Measurements from ENCODE around the gene EXD3.
"Not testable (repeated sequence)": the region's sequence is repeated elsewhere in the genome, so short reads cannot be mapped to it uniquely, and the experiment has no call there.

Gene EXD3

GRCh38 chr9:137390553-137391410, 32.2 kb downstream of the EXD3 start:
- no peak for DNase-seq

GRCh38 chr9:137389428-137389746, 33.6 kb downstream of the EXD3 start:
- DNase-seq = no peak

GRCh38 chr9:137388589-137389427, 34.2 kb downstream of the EXD3 start:
- no peak for DNase-seq

DNA sequence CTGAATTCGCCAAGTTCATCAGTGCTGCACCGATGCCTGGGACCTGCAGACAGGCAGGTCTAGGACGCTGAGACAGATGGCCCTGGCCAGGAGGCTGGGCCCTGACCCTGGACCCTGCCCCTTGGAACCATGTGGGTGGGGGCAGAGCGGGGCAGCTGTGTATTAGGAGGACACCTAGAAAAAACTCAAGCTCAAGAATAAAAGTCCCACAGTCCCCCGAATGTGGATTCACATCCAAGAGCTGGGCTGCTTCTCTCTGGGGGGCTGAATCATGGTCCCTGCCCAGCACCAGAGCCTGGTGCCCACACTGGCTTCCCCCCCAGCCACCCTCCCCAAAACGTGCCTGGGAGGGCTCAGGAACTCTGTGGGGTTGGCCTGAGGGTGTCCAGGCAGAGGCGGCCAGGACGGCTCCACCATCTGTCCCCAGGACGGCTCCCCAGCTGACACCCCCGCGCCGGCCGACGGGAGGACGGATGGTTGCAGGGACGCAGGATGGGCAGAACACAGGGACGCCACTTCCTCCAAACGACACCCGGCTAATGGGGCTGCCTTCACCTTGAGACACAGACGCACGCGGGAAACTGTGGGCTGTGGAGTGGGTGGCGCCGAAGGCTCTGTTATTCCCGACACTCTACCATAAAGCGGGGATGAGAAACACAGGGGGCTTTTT, 34.9 kb downstream of the EXD3 start:
- DNase-seq = no peak

DNA sequence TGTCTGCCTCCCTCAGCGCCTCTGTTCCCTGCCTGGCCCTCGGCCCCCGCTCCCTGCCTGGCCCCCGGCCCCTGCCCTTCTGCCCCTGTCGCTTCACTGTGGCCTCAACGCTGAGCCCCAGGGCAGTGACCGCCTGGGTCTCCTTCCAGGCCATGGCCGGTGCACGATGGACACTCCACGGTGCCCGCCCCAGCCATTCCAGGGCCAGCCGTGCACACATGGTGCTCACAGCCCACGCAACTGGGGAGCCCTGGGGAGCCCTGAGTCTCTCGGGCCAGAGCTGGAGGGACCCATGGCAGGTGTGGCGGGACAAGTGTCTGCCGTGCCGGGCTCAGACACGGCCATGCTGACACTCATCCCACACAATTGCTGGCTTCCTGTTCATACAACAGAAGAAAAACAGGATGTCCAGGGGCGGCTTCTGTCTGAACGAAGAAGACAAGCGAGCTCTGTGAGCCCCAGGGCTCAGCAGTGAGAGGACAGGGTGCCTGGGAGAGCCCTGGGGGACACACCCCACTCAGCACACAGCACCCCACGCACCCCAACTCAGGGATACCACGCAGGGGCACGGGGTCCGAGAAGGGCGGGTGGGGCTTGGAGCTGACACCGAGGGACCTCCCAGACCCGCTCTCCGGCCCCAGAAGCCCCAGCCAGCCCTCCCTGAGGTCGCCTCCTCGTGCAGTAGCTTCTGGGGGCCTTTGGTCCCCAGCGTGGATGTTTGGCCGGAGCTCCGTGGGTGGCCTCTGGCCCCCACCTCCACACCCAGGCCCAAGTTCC, 35.7 kb downstream of the EXD3 start:
- DNase-seq = no peak

DNA sequence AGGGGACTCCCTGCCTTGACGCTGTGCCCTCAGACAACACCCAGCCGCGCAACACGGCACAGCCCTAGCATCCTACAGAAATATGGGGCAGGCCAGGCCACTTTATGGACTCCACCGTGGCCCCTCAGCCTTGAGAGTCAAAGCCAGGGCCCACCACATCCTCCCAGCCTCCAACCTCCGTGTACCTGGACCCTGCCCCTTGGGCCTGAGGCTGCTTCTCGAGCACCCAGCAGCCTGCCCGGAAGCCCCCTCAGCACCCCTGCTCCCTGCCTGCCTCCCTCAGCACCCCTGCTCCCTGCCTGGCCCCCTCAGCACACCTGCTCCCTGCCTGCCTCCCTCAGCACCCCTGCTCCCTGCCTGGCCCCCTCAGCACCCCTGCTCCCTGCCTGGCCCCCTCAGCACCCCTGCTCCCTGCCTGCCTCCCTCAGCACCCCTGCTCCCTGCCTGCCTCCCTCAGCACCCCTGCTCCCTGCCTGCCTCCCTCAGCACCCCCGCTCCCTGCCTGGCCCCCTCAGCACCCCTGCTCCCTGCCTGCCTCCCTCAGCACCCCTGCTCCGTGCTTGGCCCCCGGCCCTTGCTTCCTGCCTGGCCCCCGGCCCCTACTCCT, 36.4 kb downstream of the EXD3 start:
- DNase-seq = not testable (repeated sequence)

- DNase-seq = no peak
Observed at GRCh38 chr9:137385061-137385655, 37.8 kb downstream of the EXD3 start.

DNA sequence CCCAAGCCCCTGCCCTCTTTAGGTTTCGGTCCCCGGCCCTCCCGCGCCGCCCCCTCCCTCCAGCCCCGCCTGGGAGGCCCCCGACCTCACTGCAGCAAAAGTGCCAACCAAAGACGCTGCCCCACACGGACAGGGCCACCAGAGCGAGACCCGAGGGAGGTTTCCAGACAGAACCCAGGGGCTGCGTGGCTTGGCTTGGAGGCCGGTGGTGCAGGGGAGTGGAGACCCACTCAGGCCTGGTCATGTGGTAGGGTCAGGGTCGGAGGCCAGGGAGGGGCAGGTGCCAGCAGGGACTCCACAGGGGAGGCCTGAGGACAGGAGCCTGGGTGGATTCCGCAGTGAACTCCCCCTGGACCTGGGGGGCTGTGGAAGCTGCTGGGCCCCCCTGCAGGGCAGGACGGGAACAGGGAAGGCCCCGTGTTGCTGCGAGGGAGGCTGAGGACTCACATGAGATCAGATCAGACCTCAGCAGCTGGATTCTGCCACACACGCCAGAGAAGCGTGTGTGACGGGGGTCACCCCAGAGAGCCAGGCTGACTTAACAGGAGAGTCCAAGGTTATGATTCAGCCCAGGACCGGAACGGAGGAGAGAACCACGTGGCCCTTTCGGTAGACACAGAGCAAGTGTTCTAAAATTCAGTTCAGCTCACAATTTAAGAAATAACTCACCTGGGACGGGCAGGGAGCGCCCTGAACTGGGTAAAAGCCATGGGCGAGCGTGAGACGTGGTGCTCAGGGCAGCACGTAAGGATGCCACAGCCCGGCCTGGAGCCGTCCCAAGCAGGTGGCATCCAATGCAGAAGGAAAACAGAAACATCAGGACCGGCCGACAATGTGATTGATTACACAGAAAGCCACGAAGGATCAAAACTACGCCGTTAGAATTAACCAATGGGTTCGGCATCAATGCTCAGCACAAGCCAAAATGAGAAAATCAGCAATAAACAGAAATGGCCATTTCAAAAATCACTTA, 38.9 kb downstream of the EXD3 start:
- DNase-seq = no peak

DNA sequence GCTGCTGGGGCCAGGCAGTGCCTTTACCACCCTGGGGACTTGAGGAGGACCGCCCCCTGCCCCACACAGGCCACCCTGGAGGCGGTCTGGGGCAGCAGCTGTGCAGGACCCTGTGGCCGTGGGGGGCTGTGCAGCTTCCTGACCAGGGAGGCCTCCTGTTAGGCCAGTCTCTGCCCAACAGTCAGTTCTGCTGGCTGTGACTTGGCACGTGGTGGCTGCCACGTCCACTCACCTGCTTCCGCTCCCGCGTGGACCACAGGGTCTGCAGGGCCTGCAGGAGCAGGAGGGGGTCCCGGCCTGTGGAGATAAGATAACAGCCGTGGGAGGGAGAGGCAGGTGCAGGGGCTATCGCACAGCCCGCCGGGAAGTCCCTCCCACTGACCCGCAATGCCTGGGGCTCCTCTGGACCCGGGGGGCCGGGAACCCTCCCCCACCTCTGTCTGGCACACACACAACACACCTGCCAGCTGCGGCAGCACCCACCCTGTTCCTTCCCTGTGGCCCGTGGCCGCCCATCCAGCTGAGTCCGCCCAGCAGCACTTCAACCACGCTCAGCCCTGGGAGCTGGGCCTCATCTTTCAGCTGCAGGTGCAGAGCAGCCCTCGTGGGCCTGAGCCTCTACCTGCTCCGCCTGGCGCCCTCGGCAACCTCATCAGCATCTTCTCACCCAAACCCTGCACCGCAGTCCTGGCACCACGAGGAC, 39.7 kb downstream of the EXD3 start:
- DNase-seq = no peak

DNA sequence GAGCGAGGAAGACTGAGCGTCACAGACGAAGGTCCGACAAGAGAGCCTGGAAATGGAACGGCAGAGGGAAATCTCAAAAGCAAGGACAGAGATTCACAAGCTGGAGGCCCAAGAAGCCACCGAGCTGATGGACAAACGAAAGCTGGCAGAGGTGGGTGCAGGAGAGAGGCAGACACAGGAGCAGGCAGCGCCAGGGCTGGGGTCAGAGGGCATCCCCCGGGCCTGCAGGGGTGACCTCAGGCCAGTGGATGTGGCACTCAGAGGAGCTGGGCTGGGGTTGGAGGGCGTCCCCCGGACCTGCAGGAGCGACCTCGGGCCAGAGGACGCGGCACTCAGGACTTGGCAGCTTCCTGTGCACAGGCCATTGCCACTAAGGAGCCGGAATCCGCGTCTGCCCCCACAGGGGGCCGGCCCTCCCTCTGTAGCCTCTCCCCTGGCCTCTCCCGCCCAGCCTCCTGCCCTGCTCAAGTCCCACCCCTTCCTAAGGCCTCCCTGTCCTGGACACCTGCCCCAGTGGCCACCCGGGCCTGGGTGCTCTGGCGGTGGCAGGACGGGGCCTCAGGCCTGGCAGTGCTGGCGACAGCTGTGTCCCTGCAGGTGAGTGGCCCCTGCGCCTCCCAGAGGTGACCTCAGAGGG, 40.4 kb downstream of the EXD3 start:
- no peak for DNase-seq

DNA sequence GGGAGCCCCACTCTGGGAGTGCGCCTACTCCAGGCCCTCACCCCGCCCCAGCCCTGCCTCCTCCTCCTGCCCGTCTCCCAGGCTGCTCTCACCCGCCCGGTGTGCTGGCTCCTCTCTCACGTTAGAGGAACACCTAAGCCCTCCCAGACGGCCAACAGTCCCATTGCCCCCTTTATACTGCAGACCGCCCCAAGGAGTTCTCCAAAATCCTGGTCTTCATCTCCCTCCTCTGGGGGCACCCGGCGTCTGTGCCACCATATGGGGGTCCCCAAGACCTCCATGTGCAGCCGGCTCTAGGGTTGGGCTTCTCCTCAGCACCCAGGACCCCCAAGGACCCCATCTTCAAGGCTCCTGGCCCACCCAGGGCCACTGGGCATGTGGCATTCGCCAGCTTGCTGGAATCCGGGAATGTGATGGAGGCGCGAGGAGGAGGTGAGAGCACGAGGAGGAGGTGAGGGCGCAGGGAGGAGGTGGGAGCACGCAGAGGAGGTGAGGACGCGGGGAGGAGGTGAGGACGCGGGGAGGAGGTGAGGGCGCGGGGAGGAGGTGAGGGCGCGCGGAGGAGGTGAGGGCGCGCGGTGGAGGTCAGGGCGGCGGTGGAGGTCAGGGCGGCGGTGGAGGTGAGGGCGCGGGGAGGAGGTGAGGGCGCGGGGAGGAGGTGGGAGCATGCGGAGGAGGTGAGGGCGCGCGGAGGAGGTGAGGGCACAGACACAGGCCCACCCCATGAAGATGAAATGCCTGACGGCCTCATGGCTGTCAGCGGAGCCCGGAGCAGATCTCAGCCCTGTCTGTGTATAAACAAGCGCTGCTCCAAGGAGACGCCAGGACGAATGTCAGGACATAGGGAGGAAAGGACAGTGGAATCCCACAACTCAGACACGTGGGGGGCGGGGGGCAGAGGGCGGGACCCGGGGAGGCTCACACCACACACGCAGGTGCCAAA, 41.2 kb downstream of the EXD3 start:
- DNase-seq = no peak

DNA sequence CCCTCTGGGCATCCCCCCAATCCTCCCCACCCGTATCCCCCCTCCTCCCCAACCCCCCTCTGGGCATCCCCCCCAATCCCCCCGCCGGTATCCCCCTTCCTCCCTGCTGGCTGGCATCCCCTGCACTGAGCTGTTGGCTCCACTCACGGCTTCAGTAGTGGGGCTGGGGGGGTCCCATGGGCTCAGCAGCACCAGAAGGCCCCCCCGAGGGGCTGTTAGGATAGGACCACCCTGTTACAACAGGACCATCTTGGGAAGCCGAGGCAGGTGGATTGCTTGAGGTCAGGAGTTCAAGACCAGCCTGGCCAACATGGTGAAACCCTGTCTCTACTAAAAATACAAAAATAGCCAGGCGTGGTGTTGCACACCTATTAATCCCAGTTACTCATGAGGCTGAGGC, 42.4 kb downstream of the EXD3 start:
- no peak for DNase-seq

DNA sequence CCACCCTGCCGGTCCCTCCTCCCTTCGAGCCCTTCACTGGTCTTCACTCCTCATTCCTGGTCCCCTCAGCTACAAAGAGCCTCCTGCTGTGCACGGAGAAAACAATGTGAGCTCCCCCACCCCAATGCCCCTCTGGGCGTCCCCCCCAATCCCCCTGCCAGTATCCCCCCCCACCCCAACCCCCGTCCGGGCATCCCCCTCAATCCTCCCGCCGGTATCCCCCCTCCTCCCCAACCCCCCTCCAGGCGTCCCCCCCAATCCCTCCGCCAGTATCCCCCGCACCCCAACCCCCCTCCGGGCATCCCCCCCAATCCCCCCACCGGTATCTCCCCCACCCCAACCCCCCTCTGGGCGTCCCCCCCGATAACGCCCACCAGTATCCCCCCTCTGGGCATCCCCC, 42.8 kb downstream of the EXD3 start:
- DNase-seq = no peak

GRCh38 chr9:137379761-137380161, 43.2 kb downstream of the EXD3 start:
- no peak for DNase-seq

DNA sequence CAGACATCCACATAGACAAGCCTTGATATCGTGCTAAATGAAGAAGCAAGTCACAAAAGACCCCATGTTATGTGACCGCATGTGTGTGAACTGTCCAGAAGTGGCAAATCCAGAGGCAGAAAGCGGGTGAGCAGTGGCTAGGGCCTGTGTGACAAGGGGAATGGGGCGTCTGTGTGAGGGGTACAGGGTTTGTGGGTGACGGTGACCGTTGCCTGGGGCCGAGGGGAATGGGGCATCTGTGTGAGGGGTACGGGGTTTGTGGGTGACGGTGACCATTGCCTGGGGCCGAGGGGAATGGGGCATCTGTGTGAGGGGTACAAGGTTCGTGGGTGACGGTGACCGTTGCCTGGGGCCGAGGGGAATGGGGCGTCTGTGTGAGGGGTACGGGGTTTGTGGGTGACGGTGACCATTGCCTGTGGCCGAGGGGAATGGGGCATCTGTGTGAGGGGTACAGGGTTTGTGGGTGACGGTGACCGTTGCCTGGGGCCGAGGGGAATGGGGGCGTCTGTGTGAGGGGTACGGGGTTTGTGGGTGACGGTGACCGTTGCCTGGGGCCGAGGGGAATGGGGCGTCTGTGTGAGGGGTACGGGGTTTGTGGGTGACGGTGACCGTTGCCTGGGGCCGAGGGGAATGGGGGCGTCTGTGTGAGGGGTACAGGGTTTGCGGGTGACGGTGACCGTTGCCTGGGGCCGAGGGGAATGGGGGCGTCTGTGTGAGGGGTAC, 44.1 kb downstream of the EXD3 start:
- not testable (repeated sequence) for DNase-seq

GRCh38 chr9:137376386-137376785, 46.6 kb downstream of the EXD3 start:
- DNase-seq = no peak

GRCh38 chr9:137375321-137376058, 47.5 kb downstream of the EXD3 start:
- no peak for DNase-seq
